GM12878 (cell line): ENCODE results near the gene MYL7. TPM values are rescaled to one million over a fixed set of nuclear protein-coding genes. Genes with fewer than 3 reads are reported as not detected.

Source experiments
- KDM1A ChIP-seq: fragments of 200-600 bp; sonication (generic); IDR thresholded peaks from 2 replicates; pipeline ENCODE4 v1.6.1; 2016; ENCODE audit warnings: borderline replicate concordance
- NFIC ChIP-seq: IDR thresholded peaks from 2 replicates; pipeline ENCODE4 v1.6.1; 2012; ENCODE audit warnings: low read depth, mild to moderate bottlenecking, inconsistent platforms, low read length, moderate library complexity
- RBBP5 ChIP-seq: fragments of 200-600 bp; sonication (generic); conservative IDR thresholded peaks from 2 replicates; pipeline ENCODE4 v1.6.1; 2016
- SMAD1 ChIP-seq: fragments of 450-650 bp; IDR thresholded peaks from 2 replicates; pipeline ENCODE4 v1.6.1; 2018; ENCODE audit warnings: mild to moderate bottlenecking, low read depth; ENCODE audit not compliant: partially characterized antibody
- SUZ12 ChIP-seq: fragments of 200-600 bp; sonication (generic); IDR thresholded peaks from one replicate; pipeline ENCODE4 v1.6.1; 2018; ENCODE audit warnings: antibody characterized with exemption, mild to moderate bottlenecking; ENCODE audit not compliant: unreplicated experiment
- ZNF687 ChIP-seq: fragments of 450-650 bp; IDR thresholded peaks from 2 replicates; pipeline ENCODE4 v1.6.1; 2017; ENCODE audit warnings: mild to moderate bottlenecking, moderate library complexity
- polyA plus RNA-seq, 11 experiments: library from polyadenylated mRNA; depleted of rRNA in 4 of 11; unstranded in 6 of 11; stranded (reverse) in 5 of 11; fragments of >200 nt; fragmentation: Nextera tagmentation in 4 of 11; fragmentation: Illumina TruSeq in 1 of 11; extraction: Ambion mirVana in 4 of 11; extraction: Trizol in 1 of 11; gene quantifications; 1 replicate in 1 of 11; 2 replicates in 10 of 11; pipeline versions ENCODE4 v1.2.1 to v1.2.3, GENCODE V29; 2011 to 2016; ENCODE audit warnings: inconsistent platforms in 2 of 11, missing spikeins in 2 of 11, low read depth in 1 of 11
- small RNA-seq: library from RNA; depleted of rRNA; stranded (forward); fragments of <200 nt; gene quantifications from one replicate; pipeline ENCODE3, GENCODE V24; 2014
- total RNA-seq, 4 experiments: library from RNA; depleted of rRNA in 3 of 4; stranded (reverse); fragments of >200 nt in 3 of 4; fragmentation: Illumina TruSeq in 1 of 4; extraction: Trizol in 1 of 4; gene quantifications; 2 replicates each; pipeline versions ENCODE4 v1.2.1 to v1.2.3, GENCODE V29; 2013 to 2021

MYL7 gene
- total and polyA plus RNA-seq, 10 of the 15 experiments (the other 5 are each of a cell fraction or from before 2014, with no cell fraction given): 1.9 TPM; not detected in 9

DNA sequence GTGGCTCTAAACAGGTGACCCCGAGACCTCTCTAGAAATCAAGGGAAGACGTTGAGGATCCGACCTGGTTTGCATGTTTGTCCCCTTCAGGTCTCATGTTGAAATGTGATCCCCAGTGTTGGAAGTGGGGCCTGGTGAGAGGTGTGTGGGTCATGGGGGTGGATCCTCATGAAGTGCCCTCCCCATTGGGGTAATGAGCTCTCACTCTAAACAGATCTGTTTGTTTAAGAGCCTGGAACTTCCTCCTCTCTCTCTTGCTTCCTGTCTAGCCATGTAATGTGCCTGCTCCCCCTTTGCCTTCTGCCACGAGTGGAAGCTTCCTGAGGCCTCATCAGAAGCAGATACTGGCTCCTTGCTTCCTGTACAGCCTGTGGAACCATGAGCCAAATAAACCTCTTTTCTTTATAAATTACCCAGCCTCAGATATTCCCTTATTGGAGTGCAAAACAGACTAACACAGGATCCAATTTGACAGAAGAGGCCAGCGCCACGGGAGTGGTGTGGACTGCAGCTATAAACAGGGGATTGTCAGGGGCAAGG is 48.0 kb downstream of the MYL7 start (continued):
- no peak for TF ChIP-seq ZNF687
- no peak for TF ChIP-seq NFIC
- TF ChIP-seq RBBP5: no peak
- TF ChIP-seq SUZ12: no peak
- TF ChIP-seq KDM1A: no peak
- no peak for TF ChIP-seq SMAD1

Small RNA genes lying within 50 kb of the gene (small RNA-seq; reads per million reads assigned to genes)
- not detected for gene RNA5SP230

Other genes starting within 250 kb of the MYL7 start
Only the 7 nearest of the 11 such genes appear.
- 113 and 117 TPM in 2 replicates for gene DBNL, start 96.6 kb downstream of the MYL7 start, total RNA-seq (2014; rRNA removed)
- 62.0 and 65.6 TPM in 2 replicates for gene DBNL, start 96.6 kb downstream of the MYL7 start, total RNA-seq (2014; rRNA removed; fragmentation: Illumina TruSeq; extraction: Trizol)
- 108 and 110 TPM in 2 replicates for gene DBNL, start 96.6 kb downstream of the MYL7 start, total RNA-seq (2021)
- gene DBNL, start 96.6 kb downstream of the MYL7 start, polyA plus RNA-seq (2011; rRNA removed): 32.2 and 58.3 TPM in 2 replicates
- 30.2 and 78.1 TPM in 2 replicates for gene DBNL, start 96.6 kb downstream of the MYL7 start, polyA plus RNA-seq (2014; fragmentation: Illumina TruSeq; extraction: Trizol)
- gene DBNL, start 96.6 kb downstream of the MYL7 start, polyA plus RNA-seq (2014; fragmentation: Nextera tagmentation; extraction: Ambion mirVana): 10 to 100 TPM in 1 of 2 experiments, 1 to 10 TPM in 1; 4.1 to 18.5 TPM
- gene DBNL, start 96.6 kb downstream of the MYL7 start, polyA plus RNA-seq (2014; rRNA removed): 90.4 and 108 TPM in 2 replicates
- 100 to 1,000 TPM; 161 to 179 TPM for gene DBNL, start 96.6 kb downstream of the MYL7 start, polyA plus RNA-seq (2016; fragmentation: Nextera tagmentation; extraction: Ambion mirVana)
- not detected in 2 replicates for gene PGAM2, start 75.8 kb downstream of the MYL7 start, total RNA-seq (2014; rRNA removed)
- not detected in 2 replicates for gene PGAM2, start 75.8 kb downstream of the MYL7 start, total RNA-seq (2014; rRNA removed; fragmentation: Illumina TruSeq; extraction: Trizol)
- 0.24 TPM in 1 of 2 replicates, not detected in the other for gene PGAM2, start 75.8 kb downstream of the MYL7 start, total RNA-seq (2021)
- not detected in 2 replicates for gene PGAM2, start 75.8 kb downstream of the MYL7 start, polyA plus RNA-seq (2011; rRNA removed)
- gene PGAM2, start 75.8 kb downstream of the MYL7 start, polyA plus RNA-seq (2014; fragmentation: Illumina TruSeq; extraction: Trizol): not detected in 2 replicates
- not detected for gene PGAM2, start 75.8 kb downstream of the MYL7 start, polyA plus RNA-seq (2014; fragmentation: Nextera tagmentation; extraction: Ambion mirVana)
- gene PGAM2, start 75.8 kb downstream of the MYL7 start, polyA plus RNA-seq (2014; rRNA removed): 0.13 TPM in 1 of 2 replicates, not detected in the other
- not detected for gene PGAM2, start 75.8 kb downstream of the MYL7 start, polyA plus RNA-seq (2016; fragmentation: Nextera tagmentation; extraction: Ambion mirVana)
- gene POLM, start 58.8 kb downstream of the MYL7 start, total RNA-seq (2014; rRNA removed): 23.3 and 24.8 TPM in 2 replicates
- 13.5 and 14.1 TPM in 2 replicates for gene POLM, start 58.8 kb downstream of the MYL7 start, total RNA-seq (2014; rRNA removed; fragmentation: Illumina TruSeq; extraction: Trizol)
- 33.8 and 37.8 TPM in 2 replicates for gene POLM, start 58.8 kb downstream of the MYL7 start, total RNA-seq (2021)
- gene POLM, start 58.8 kb downstream of the MYL7 start, polyA plus RNA-seq (2011; rRNA removed): 11.0 and 15.9 TPM in 2 replicates
- 8.0 and 16.1 TPM in 2 replicates for gene POLM, start 58.8 kb downstream of the MYL7 start, polyA plus RNA-seq (2014; fragmentation: Illumina TruSeq; extraction: Trizol)
- 1 to 10 TPM; 3.1 to 4.6 TPM for gene POLM, start 58.8 kb downstream of the MYL7 start, polyA plus RNA-seq (2014; fragmentation: Nextera tagmentation; extraction: Ambion mirVana)
- 39.4 and 41.5 TPM in 2 replicates for gene POLM, start 58.8 kb downstream of the MYL7 start, polyA plus RNA-seq (2014; rRNA removed)
- gene POLM, start 58.8 kb downstream of the MYL7 start, polyA plus RNA-seq (2016; fragmentation: Nextera tagmentation; extraction: Ambion mirVana): 10 to 100 TPM; 22.0 to 23.2 TPM
- 0.06 TPM in 1 of 2 replicates, not detected in the other for gene AEBP1, start 37.0 kb downstream of the MYL7 start, total RNA-seq (2014; rRNA removed)
- not detected in 2 replicates for gene AEBP1, start 37.0 kb downstream of the MYL7 start, total RNA-seq (2014; rRNA removed; fragmentation: Illumina TruSeq; extraction: Trizol)
- gene AEBP1, start 37.0 kb downstream of the MYL7 start, total RNA-seq (2021): 0.16 and 0.23 TPM in 2 replicates
- 0.09 and 0.20 TPM in 2 replicates for gene AEBP1, start 37.0 kb downstream of the MYL7 start, polyA plus RNA-seq (2011; rRNA removed)
- not detected in 2 replicates for gene AEBP1, start 37.0 kb downstream of the MYL7 start, polyA plus RNA-seq (2014; fragmentation: Illumina TruSeq; extraction: Trizol)
- gene AEBP1, start 37.0 kb downstream of the MYL7 start, polyA plus RNA-seq (2014; fragmentation: Nextera tagmentation; extraction: Ambion mirVana): not detected
- gene AEBP1, start 37.0 kb downstream of the MYL7 start, polyA plus RNA-seq (2014; rRNA removed): 0.08 TPM in 1 of 2 replicates, not detected in the other
- under 1 TPM in 1 of 2 experiments, not detected in 1; 0.11 TPM for gene AEBP1, start 37.0 kb downstream of the MYL7 start, polyA plus RNA-seq (2016; fragmentation: Nextera tagmentation; extraction: Ambion mirVana)
- 149 and 169 TPM in 2 replicates for gene POLD2, start 17.8 kb downstream of the MYL7 start, total RNA-seq (2014; rRNA removed)
- gene POLD2, start 17.8 kb downstream of the MYL7 start, total RNA-seq (2014; rRNA removed; fragmentation: Illumina TruSeq; extraction: Trizol): 97.5 and 105 TPM in 2 replicates
- 169 TPM in 2 replicates for gene POLD2, start 17.8 kb downstream of the MYL7 start, total RNA-seq (2021)
- 113 and 179 TPM in 2 replicates for gene POLD2, start 17.8 kb downstream of the MYL7 start, polyA plus RNA-seq (2011; rRNA removed)
- gene POLD2, start 17.8 kb downstream of the MYL7 start, polyA plus RNA-seq (2014; fragmentation: Illumina TruSeq; extraction: Trizol): 61.8 and 118 TPM in 2 replicates
- gene POLD2, start 17.8 kb downstream of the MYL7 start, polyA plus RNA-seq (2014; fragmentation: Nextera tagmentation; extraction: Ambion mirVana): 10 to 100 TPM; 19.1 to 42.7 TPM
- 193 and 194 TPM in 2 replicates for gene POLD2, start 17.8 kb downstream of the MYL7 start, polyA plus RNA-seq (2014; rRNA removed)
- 100 to 1,000 TPM; 266 to 287 TPM for gene POLD2, start 17.8 kb downstream of the MYL7 start, polyA plus RNA-seq (2016; fragmentation: Nextera tagmentation; extraction: Ambion mirVana)
- not detected in 2 replicates for gene GCK, start 48.1 kb upstream of the MYL7 start, total RNA-seq (2014; rRNA removed)
- gene GCK, start 48.1 kb upstream of the MYL7 start, total RNA-seq (2014; rRNA removed; fragmentation: Illumina TruSeq; extraction: Trizol): not detected in 2 replicates
- gene GCK, start 48.1 kb upstream of the MYL7 start, total RNA-seq (2021): 0.24 TPM in 1 of 2 replicates, not detected in the other
- not detected in 2 replicates for gene GCK, start 48.1 kb upstream of the MYL7 start, polyA plus RNA-seq (2011; rRNA removed)
- not detected in 2 replicates for gene GCK, start 48.1 kb upstream of the MYL7 start, polyA plus RNA-seq (2014; fragmentation: Illumina TruSeq; extraction: Trizol)
- gene GCK, start 48.1 kb upstream of the MYL7 start, polyA plus RNA-seq (2014; fragmentation: Nextera tagmentation; extraction: Ambion mirVana): under 1 TPM in 1 of 2 experiments, not detected in 1; 0.16 TPM
- gene GCK, start 48.1 kb upstream of the MYL7 start, polyA plus RNA-seq (2014; rRNA removed): not detected in 2 replicates
- under 1 TPM in 1 of 2 experiments, not detected in 1; 0.06 TPM for gene GCK, start 48.1 kb upstream of the MYL7 start, polyA plus RNA-seq (2016; fragmentation: Nextera tagmentation; extraction: Ambion mirVana)
- 72.0 and 78.8 TPM in 2 replicates for gene YKT6, start 59.6 kb upstream of the MYL7 start, total RNA-seq (2014; rRNA removed)
- 48.0 and 48.2 TPM in 2 replicates for gene YKT6, start 59.6 kb upstream of the MYL7 start, total RNA-seq (2014; rRNA removed; fragmentation: Illumina TruSeq; extraction: Trizol)
- 70.1 and 74.6 TPM in 2 replicates for gene YKT6, start 59.6 kb upstream of the MYL7 start, total RNA-seq (2021)
- 51.2 and 71.2 TPM in 2 replicates for gene YKT6, start 59.6 kb upstream of the MYL7 start, polyA plus RNA-seq (2011; rRNA removed)
- gene YKT6, start 59.6 kb upstream of the MYL7 start, polyA plus RNA-seq (2014; fragmentation: Illumina TruSeq; extraction: Trizol): 65.7 and 69.7 TPM in 2 replicates
- gene YKT6, start 59.6 kb upstream of the MYL7 start, polyA plus RNA-seq (2014; fragmentation: Nextera tagmentation; extraction: Ambion mirVana): 1 to 10 TPM; 1.7 to 3.9 TPM
- 95.2 and 103 TPM in 2 replicates for gene YKT6, start 59.6 kb upstream of the MYL7 start, polyA plus RNA-seq (2014; rRNA removed)
- 10 to 100 TPM; 68.0 to 75.1 TPM for gene YKT6, start 59.6 kb upstream of the MYL7 start, polyA plus RNA-seq (2016; fragmentation: Nextera tagmentation; extraction: Ambion mirVana)